ENCODE data around the gene FOXL3.
"Not testable (repeated sequence)": the region's sequence is repeated elsewhere in the genome, so short reads cannot be mapped to it uniquely, and the experiment has no call there.

FOXL3 gene

GRCh38 chr7:289756-290553, at the start of gene FOXL3:
Gene FOXL3, plus strand, starts transcription at chr7:290170. Its CDS starts 0 bp downstream, at chr7:290170.
- DNase-seq, result no peak

- DNase-seq, result no peak
Measured at GRCh38 chr7:240887-241421, 49.0 kb upstream of the FOXL3 start.

- DNase-seq, result no peak
Measured at GRCh38 chr7:241513-241912, 48.5 kb upstream of the FOXL3 start.

DNA sequence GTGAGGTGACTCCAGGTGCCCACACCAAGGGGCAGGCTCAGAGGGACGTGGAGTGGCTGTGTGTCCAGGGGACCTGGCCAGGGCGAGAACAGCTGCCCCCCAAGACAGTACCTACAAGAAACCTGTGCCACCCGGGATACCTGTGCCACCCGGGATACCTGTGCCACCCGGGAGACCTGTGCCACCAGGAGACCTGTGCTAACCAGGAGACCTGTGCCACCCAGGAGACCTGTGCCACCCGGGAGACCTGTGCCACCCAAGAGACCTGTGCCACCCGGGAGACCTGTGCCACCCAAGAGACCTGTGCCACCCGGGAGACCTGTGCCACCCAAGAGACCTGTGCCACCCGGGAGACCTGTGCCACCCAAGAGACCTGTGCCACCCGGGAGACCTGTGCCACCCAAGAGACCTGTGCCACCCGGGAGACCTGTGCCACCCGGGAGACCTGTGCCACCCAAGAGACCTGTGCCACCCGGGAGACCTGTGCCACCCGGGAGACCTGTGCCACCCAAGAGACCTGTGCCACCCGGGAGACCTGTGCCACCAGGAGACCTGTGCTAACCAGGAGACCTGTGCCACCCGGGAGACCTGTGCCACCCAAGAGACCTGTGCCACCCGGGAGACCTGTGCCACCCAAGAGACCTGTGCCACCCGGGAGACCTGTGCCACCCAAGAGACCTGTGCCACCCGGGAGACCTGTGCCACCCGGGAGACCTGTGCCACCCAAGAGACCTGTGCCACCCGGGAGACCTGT, 47.0 kb upstream of the FOXL3 start:
- not testable (repeated sequence) for DNase-seq

DNA sequence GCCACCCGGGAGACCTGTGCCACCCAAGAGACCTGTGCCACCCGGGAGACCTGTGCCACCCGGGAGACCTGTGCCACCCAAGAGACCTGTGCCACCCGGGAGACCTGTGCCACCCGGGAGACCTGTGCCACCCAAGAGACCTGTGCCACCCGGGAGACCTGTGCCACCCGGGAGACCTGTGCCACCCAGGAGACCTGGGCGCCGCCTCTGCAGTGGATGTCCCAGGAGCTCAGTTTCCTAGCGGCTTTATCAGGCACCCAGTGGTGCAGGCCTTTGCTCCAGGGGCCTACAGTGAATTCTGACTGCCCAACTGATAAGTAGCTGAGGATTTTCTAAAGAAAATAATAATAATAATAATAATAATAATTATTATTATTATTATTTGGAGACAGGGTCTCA, 46.4 kb upstream of the FOXL3 start:
- not testable (repeated sequence) for DNase-seq

DNA sequence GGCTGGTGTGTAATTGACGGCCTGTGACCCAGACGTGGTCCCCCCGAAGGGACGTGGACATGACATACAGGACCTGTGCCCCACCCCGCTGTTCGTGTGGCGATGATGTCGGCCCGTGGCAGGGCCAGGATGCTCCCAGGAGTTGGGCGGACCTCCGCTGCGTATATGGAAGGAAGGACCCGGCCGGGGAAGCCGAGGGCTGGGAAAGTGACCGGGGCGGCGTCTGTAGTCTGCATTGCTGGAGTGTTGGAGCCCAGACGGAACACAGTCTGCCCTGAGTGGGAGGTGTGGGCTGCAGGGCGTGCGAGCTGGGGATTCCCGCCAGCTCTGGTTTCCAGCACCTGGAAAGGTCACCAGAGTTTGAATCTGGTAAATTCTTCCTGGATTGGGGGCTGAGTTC, 45.0 kb upstream of the FOXL3 start:
- no peak for DNase-seq

DNA sequence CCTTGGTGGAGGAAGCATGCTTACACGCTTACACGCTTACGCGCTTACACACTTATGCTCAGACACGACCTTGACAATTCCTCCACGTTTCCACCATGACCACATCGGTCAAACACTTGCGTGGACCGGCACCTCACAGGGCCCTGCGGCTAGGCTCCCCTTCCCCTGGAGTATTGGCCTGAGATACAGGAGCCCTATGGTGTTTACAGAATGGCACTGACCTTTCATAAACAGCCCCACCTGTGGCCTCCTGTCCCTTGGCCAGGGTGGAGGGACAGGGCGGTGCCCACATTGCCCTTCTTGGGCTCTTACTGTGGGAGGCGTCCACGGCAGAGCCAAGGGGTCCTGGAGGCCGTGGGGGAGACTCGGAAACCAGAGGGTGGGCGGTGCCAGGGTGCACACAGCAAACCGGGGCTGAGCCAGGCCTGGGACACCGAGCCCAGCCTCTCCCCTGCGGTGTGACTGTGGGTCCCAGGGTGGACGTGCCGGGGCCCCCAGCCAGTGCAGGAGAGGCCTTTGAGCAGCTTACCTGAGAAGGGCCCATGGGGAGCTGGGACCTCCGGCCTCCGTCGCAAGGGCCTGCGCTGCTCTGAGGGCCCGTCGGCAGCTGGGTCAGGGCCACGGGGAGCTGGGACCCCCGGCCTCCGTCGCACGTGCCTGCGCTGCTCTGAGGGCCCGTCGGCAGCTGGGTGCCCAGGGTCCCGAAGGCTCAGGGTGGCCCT, 44.2 kb upstream of the FOXL3 start:
- no peak for DNase-seq

DNA sequence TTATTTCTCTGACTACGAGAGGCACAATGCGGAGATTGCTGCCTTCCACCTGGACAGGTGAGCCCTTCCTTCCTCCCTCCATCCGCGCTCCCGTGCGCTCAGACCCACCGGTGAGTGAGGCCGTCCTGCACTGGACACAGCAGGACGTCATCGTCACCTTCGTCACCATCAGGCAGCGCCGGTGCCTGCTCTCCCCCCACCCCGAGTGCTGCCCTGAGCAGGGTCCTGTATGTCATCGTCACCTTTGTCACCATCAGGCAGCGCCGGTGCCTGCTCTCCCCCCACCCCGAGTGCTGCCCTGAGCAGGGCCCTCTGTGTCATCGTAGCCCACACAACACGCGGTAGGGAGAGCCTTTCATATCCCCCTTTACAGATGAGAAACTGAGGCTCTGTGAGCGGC, 43.5 kb upstream of the FOXL3 start:
- DNase-seq, result no peak

- DNase-seq, result no peak
Measured at GRCh38 chr7:247181-247580, 42.8 kb upstream of the FOXL3 start.

GRCh38 chr7:247636-248035, 42.3 kb upstream of the FOXL3 start:
- no peak for DNase-seq

- DNase-seq, result no peak
Measured at GRCh38 chr7:248732-249435, 41.1 kb upstream of the FOXL3 start.

DNA sequence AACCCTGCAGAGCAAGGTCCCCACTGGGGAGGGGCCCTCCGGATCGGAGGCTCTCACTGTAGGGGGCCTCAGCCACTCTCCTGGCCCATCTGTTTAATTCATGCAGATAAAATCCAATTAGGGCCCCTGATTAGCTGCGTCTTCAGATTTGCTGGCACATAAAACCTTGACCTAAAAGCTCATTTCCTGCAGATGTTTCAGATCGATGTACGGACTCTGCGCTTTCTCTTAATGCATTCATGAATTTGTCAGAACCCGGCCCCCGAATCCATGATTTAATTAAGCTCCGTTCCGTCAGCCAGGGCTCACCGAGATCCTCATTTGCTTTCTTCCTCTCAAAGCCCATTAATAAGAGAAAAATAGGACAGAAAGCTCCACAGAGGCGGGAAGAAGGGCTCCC, 40.0 kb upstream of the FOXL3 start:
- no peak for DNase-seq

- no peak for DNase-seq
Measured at GRCh38 chr7:250523-250922, 39.4 kb upstream of the FOXL3 start.

DNA sequence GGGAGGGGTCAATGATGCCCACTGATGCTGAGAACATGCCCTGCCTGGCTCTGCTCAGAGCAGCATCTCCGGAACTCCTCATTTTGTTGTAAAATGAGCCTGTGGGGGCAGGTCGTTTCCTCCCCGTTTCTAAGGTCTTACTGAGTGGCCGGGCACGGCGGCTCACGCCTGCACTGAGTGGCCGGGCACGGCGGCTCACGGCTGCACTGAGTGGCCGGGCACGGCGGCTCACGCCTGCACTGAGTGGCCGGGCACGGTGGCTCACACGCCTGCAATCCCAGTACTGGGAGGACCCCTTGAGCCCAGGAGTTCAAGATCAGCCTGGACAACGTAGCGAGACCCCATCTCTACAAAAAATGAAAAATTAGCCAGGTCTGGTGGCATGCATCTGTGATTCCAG, 39.0 kb upstream of the FOXL3 start:
- no peak for DNase-seq

GRCh38 chr7:251446-252175, 38.4 kb upstream of the FOXL3 start:
- no peak for DNase-seq

- DNase-seq, result no peak
Measured at GRCh38 chr7:252216-252965, 37.6 kb upstream of the FOXL3 start.

DNA sequence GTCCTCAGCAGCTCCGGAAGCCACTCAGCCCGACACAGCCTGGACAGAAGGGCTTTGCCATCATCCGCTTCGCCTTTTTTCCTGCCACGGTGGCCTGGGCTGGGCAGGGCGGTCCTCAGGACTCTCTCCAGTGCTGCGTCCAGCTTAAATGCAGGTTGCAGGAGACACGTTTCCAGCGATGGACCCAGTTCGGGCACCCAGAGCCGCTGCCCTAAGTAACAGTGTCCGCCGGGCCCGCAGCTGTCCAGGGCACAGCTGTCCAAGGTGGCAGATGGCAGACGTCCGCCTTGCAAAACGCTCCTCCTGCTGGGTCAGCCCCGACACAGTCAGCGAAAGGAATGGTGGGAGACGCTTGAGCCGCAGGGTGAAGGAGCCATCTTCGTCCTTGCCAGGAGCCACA, 37.0 kb upstream of the FOXL3 start:
- no peak for DNase-seq

- DNase-seq, result no peak
Measured at GRCh38 chr7:253581-254336, 36.2 kb upstream of the FOXL3 start.

DNA sequence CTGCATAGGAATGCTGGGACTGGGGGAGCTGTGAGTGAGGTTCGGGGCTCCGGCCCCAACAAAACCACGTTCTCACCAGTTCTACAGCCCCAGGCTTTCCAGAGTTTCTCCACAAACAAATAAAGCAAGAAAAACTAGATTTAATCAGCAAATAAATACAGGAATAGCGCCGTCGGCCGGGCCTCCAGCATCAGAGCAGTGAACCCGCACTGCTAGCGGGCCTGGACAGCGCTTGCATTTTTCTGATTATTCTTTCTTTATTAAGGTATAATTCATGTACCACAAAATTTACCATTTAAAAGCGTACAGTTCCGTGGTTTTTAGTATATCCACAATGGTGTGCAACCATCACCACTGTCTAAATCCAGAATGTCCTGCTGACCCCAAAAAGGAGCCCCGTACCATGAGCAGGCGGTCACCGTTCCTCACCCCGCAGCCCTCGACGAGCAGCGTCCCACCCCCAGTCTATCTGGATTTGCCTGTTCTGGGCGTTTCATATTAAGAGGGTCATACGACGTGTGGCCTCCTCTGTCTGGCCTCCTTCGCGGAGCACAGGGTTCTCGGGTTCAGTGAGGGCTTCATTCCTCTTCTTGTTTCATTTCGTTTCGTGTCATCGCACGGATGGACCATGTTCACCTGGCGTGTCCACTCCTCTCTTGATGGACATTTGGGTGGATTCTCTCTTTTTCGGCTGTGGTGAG, 35.5 kb upstream of the FOXL3 start:
- no peak for DNase-seq

- DNase-seq, result no peak
Measured at GRCh38 chr7:255038-255435, 34.9 kb upstream of the FOXL3 start.
